PFSK-1 (cell line): ENCODE data around the gene ADAM8.

Experiments
- FOXP2 ChIP-seq: optimal IDR thresholded peaks from 2 replicates; pipeline ENCODE3; 2011; ENCODE audit warnings: borderline replicate concordance, control low read depth, inconsistent platforms; ENCODE audit not compliant: insufficient read depth; ENCODE audit errors: extremely low read length, extremely low read depth
- POLR2AphosphoS5 ChIP-seq: IDR thresholded peaks from 2 replicates; pipeline ENCODE4 v1.6.1; 2012; ENCODE audit warnings: low read depth, mild to moderate bottlenecking, control low read depth, low read length, moderate library complexity
- REST ChIP-seq, 2 experiments: IDR thresholded peaks; 2 replicates each; pipeline versions ENCODE4 v1.6.1 to v1.8.0; 2011 to 2012; ENCODE audit warnings: low read depth in 2 of 2, low read length in 2 of 2, control low read depth in 1 of 2, inconsistent platforms in 1 of 2, mild to moderate bottlenecking in 1 of 2, moderate library complexity in 1 of 2; ENCODE audit not compliant: insufficient read depth in 1 of 2
- SIN3A ChIP-seq: IDR thresholded peaks from 2 replicates; pipeline ENCODE4 v1.6.1; 2012; ENCODE audit warnings: mild to moderate bottlenecking, low read length, moderate library complexity, borderline replicate concordance; ENCODE audit not compliant: insufficient read depth
- TAF1 ChIP-seq: IDR thresholded peaks from 2 replicates; pipeline ENCODE4 v1.6.1; 2012; ENCODE audit warnings: low read length, control low read depth, borderline replicate concordance; ENCODE audit not compliant: insufficient read depth

The ADAM8 gene

GRCh38 chr10:133267293-133267692 is 9.4 kb downstream of the ADAM8 start:
- TF ChIP-seq TAF1 (no peak), SIN3A (no peak), FOXP2 (no peak), POLR2AphosphoS5 (no peak), REST (IDR thresholded peaks at IDR 0.05; ENCODE audit: insufficient read depth in 1 of 2, low read depth in 2 of 2, low read length in 2 of 2) (no peak)

GRCh38 chr10:133266056-133266795 is 10.4 kb downstream of the ADAM8 start:
- TF ChIP-seq TAF1 = no peak
- no peak for TF ChIP-seq POLR2AphosphoS5
- TF ChIP-seq SIN3A = no peak
- TF ChIP-seq FOXP2 = no peak
- no peak for TF ChIP-seq REST (IDR thresholded peaks at IDR 0.05; ENCODE audit: insufficient read depth in 1 of 2, low read depth in 2 of 2, low read length in 2 of 2)

- no peak for TF ChIP-seq POLR2AphosphoS5
- no peak for TF ChIP-seq FOXP2
- TF ChIP-seq SIN3A = no peak
Observed at GRCh38 chr10:133264461-133264860, 12.2 kb downstream of the ADAM8 start.

- no peak for TF ChIP-seq REST (IDR thresholded peaks at IDR 0.05; ENCODE audit: insufficient read depth in 1 of 2, low read depth in 2 of 2, low read length in 2 of 2)
Observed at GRCh38 chr10:133263674-133264073, 13.0 kb downstream of the ADAM8 start.

- TF ChIP-seq FOXP2 (no peak), SIN3A (no peak), POLR2AphosphoS5 (no peak), REST (IDR thresholded peaks at IDR 0.05; ENCODE audit: insufficient read depth in 1 of 2, low read depth in 2 of 2, low read length in 2 of 2) (no peak), TAF1 (no peak)
Observed at GRCh38 chr10:133262696-133263095, 14.0 kb downstream of the ADAM8 start.
